Smooth muscle cell (in vitro differentiated cells): ENCODE results near the gene CENPN. TPM values are rescaled to one million over a fixed set of nuclear protein-coding genes. Genes with fewer than 3 reads are reported as not detected.

ENCODE experiments used
- DNase-seq: peaks from one replicate; lab custom pipeline; 2025; ENCODE audit not compliant: unreplicated experiment; lab: John Stamatoyannopoulos, UW
- H2AFZ ChIP-seq: fragments of 200-600 bp; sonication (generic); 2 replicates; pipeline ENCODE4 v1.6.0; 2016; ENCODE audit warnings: antibody characterized with exemption, low read depth, mild to moderate bottlenecking
- H3F3A ChIP-seq: fragments of 200-600 bp; sonication (generic); 2 replicates; pipeline ENCODE4 v1.6.0; 2017; ENCODE audit warnings: antibody characterized with exemption, low read depth
- H3K27ac ChIP-seq: fragments of 200-600 bp; sonication (generic); 2 replicates; pipeline ENCODE4 v1.5.1; 2016; ENCODE audit warnings: low read depth, mild to moderate bottlenecking
- H3K27me3 ChIP-seq: fragments of 200-600 bp; sonication (generic); 2 replicates; pipeline ENCODE4 v1.6.1; 2016; ENCODE audit warnings: low read depth, mild to moderate bottlenecking
- H3K36me3 ChIP-seq: fragments of 200-600 bp; sonication (generic); 2 replicates; pipeline ENCODE4 v1.5.1; 2016; ENCODE audit warnings: low read depth
- H3K4me1 ChIP-seq: fragments of 200-600 bp; sonication (generic); 2 replicates; pipeline ENCODE4 v1.5.1; 2016; ENCODE audit warnings: low read depth
- H3K4me2 ChIP-seq: fragments of 200-600 bp; sonication (generic); 2 replicates; pipeline ENCODE4 v1.6.0; 2016; ENCODE audit warnings: mild to moderate bottlenecking
- H3K4me3 ChIP-seq: fragments of 200-600 bp; sonication (generic); 2 replicates; pipeline ENCODE4 v1.5.1; 2016; ENCODE audit warnings: mild to moderate bottlenecking
- H3K79me2 ChIP-seq: fragments of 200-600 bp; sonication (generic); 2 replicates; pipeline ENCODE4 v1.6.0; 2016; ENCODE audit warnings: low read depth, mild to moderate bottlenecking
- H3K9ac ChIP-seq: fragments of 200-600 bp; sonication (generic); 2 replicates; pipeline ENCODE4 v1.6.0; 2016; ENCODE audit warnings: low read depth
- H3K9me3 ChIP-seq: fragments of 200-600 bp; sonication (generic); replicated peaks from 2 replicates; pipeline ENCODE4 v1.5.1; 2016; ENCODE audit warnings: low read depth
- H4K20me1 ChIP-seq: fragments of 200-600 bp; sonication (generic); 2 replicates; pipeline ENCODE4 v1.6.0; 2016; ENCODE audit warnings: low read depth
- CTCF ChIP-seq: fragments of 200-600 bp; sonication (generic); IDR thresholded peaks from 2 replicates; pipeline ENCODE4 v1.5.1; 2017; ENCODE audit warnings: borderline replicate concordance, mild to moderate bottlenecking, antibody characterized with exemption; ENCODE audit not compliant: insufficient read depth, poor library complexity, severe bottlenecking
- WGBS: methylation state at CpG from one replicate; pipeline ENCODE4 v1.1.7; 2016; ENCODE audit warnings: low lambda C conversion rate; 5-methylcytosine and 5-hydroxymethylcytosine counted together
- polyA plus RNA-seq: library from polyadenylated mRNA; unstranded; fragments of >200 nt; fragmentation: Nextera tagmentation; extraction: Ambion mirVana; gene quantifications from 2 replicates; pipeline ENCODE4 v1.2.1, GENCODE V29; 2016
- total RNA-seq: library from RNA; depleted of rRNA; stranded (reverse); fragments of >200 nt; gene quantifications from 2 replicates; pipeline ENCODE4 v1.2.3, GENCODE V29; 2014

The CENPN gene
- total and polyA plus RNA-seq, 2 experiments from 2014 or later = 18.8 to 25.1 TPM

- H3F3A ChIP-seq = no peaks in the 10 kb centered on the region
- no peak overlapping the region for H3K4me2 ChIP-seq
- no peak for DNase-seq
- no peaks in the 10 kb centered on the region for H3K36me3 ChIP-seq
- no peaks in the 10 kb centered on the region for H3K4me1 ChIP-seq
- no peaks in the 10 kb centered on the region for H4K20me1 ChIP-seq
- WGBS = 85% methylated on average over 4 of the region's 4 CpGs
- H3K79me2 ChIP-seq = no peaks in the 10 kb centered on the region
- H2AFZ ChIP-seq = no peak overlapping the region
- no peak for TF ChIP-seq CTCF
- no peaks in the 10 kb centered on the region for H3K27me3 ChIP-seq
- H3K9ac ChIP-seq = no peak overlapping the region
- H3K4me3 ChIP-seq = no peak overlapping the region
- H3K27ac ChIP-seq = no peak overlapping the region
- H3K9me3 ChIP-seq = no peaks in the 10 kb centered on the region
These were observed 59.7 kb downstream of the CENPN start for GRCh38 chr16:81066681-81067080.

GRCh38 chr16:81067166-81067565, 60.2 kb downstream of the CENPN start:
- Histone ChIP-seq H3K36me3 (no peaks in the 10 kb centered on the region), H3K4me3 (no peak overlapping the region), H3F3A (no peaks in the 10 kb centered on the region), H3K9me3 (no peaks in the 10 kb centered on the region), H3K27me3 (no peaks in the 10 kb centered on the region), H3K79me2 (no peaks in the 10 kb centered on the region), H4K20me1 (no peaks in the 10 kb centered on the region), H3K4me1 (no peaks in the 10 kb centered on the region), H2AFZ (no peak overlapping the region), H3K4me2 (no peak overlapping the region), H3K27ac (no peak overlapping the region), H3K9ac (no peak overlapping the region)
- TF ChIP-seq CTCF = no peak
- DNase-seq = no peak
- WGBS = 84% methylated on average over 1 of the region's 1 CpG

- no peak overlapping the region for H3K27ac ChIP-seq
- 95% methylated on average over 4 of the region's 4 CpGs for WGBS
- H2AFZ ChIP-seq = no peak overlapping the region
- H4K20me1 ChIP-seq = no peaks in the 10 kb centered on the region
- no peak overlapping the region for H3K9ac ChIP-seq
- H3K4me1 ChIP-seq = peaks cover 4% of the 10 kb centered on the region
- no peaks in the 10 kb centered on the region for H3K36me3 ChIP-seq
- no peak for DNase-seq
- no peaks in the 10 kb centered on the region for H3K9me3 ChIP-seq
- H3F3A ChIP-seq = no peaks in the 10 kb centered on the region
- TF ChIP-seq CTCF = no peak
- H3K27me3 ChIP-seq = no peaks in the 10 kb centered on the region
- no peak overlapping the region for H3K4me3 ChIP-seq
- H3K79me2 ChIP-seq = no peaks in the 10 kb centered on the region
- no peak overlapping the region for H3K4me2 ChIP-seq
These were observed 62.0 kb downstream of the CENPN start for GRCh38 chr16:81069063-81069462.

GRCh38 chr16:81070979-81071378, 64.0 kb downstream of the CENPN start:
- H3F3A ChIP-seq = no peaks in the 10 kb centered on the region
- no peak overlapping the region for H3K27ac ChIP-seq
- no peak overlapping the region for H3K9ac ChIP-seq
- peaks cover 5% of the 10 kb centered on the region for H3K4me1 ChIP-seq
- H4K20me1 ChIP-seq = no peaks in the 10 kb centered on the region
- H3K36me3 ChIP-seq = no peaks in the 10 kb centered on the region
- H3K4me3 ChIP-seq = no peak overlapping the region
- DNase-seq = no peak
- H3K27me3 ChIP-seq = no peaks in the 10 kb centered on the region
- H2AFZ ChIP-seq = no peak overlapping the region
- H3K4me2 ChIP-seq = no peak overlapping the region
- H3K79me2 ChIP-seq = no peaks in the 10 kb centered on the region
- TF ChIP-seq CTCF = no peak
- H3K9me3 ChIP-seq = no peaks in the 10 kb centered on the region
- 84% methylated on average over 8 of the region's 8 CpGs for WGBS
